ENCODE measurements around the gene GHDC.

GRCh38 chr17:42202696-42203095 is 8.4 kb upstream of the GHDC start:
- no peak for TF ChIP-seq ZNF384 (IDR thresholded peaks at IDR 0.05)
- TF ChIP-seq FOXM1 (IDR thresholded peaks at IDR 0.05; ENCODE audit: borderline replicate concordance), result no peak
- TF ChIP-seq SP1 (IDR thresholded peaks at IDR 0.05), result no peak
- no peak for TF ChIP-seq TARDBP (IDR thresholded peaks at IDR 0.05)
- no peak for TF ChIP-seq BHLHE40 (IDR thresholded peaks at IDR 0.05; ENCODE audit: borderline replicate concordance)

Measured in HEK293T (cell line).